C4-2B (cell line): Measurements from ENCODE around the gene SPAG8.

Experiments used
- ZFX ChIP-seq: fragments of 450-650 bp; IDR thresholded peaks from 2 replicates; pipeline ENCODE4 v1.6.1; 2017
- TF ChIP-seq, protein P1 (sequence below): fragments of 450-650 bp; conservative IDR thresholded peaks from 2 replicates; pipeline ENCODE4 v1.5.1; 2017; ENCODE audit warnings: mild to moderate bottlenecking

GRCh38 chr9:35767458-35767857, 44.6 kb downstream of the SPAG8 start:
- TF ChIP-seq, protein P1, sequence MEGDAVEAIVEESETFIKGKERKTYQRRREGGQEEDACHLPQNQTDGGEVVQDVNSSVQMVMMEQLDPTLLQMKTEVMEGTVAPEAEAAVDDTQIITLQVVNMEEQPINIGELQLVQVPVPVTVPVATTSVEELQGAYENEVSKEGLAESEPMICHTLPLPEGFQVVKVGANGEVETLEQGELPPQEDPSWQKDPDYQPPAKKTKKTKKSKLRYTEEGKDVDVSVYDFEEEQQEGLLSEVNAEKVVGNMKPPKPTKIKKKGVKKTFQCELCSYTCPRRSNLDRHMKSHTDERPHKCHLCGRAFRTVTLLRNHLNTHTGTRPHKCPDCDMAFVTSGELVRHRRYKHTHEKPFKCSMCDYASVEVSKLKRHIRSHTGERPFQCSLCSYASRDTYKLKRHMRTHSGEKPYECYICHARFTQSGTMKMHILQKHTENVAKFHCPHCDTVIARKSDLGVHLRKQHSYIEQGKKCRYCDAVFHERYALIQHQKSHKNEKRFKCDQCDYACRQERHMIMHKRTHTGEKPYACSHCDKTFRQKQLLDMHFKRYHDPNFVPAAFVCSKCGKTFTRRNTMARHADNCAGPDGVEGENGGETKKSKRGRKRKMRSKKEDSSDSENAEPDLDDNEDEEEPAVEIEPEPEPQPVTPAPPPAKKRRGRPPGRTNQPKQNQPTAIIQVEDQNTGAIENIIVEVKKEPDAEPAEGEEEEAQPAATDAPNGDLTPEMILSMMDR, result no peak
- TF ChIP-seq ZFX, result no peak
